ENCODE results near the gene CTNNA3. TPM values are rescaled to one million over a fixed set of nuclear protein-coding genes. Genes with fewer than 3 reads are reported as not detected.

Gene CTNNA3
- polyA plus RNA-seq, 3 donors, result 0.05 to 0.09 TPM; not detected in 1

DNA sequence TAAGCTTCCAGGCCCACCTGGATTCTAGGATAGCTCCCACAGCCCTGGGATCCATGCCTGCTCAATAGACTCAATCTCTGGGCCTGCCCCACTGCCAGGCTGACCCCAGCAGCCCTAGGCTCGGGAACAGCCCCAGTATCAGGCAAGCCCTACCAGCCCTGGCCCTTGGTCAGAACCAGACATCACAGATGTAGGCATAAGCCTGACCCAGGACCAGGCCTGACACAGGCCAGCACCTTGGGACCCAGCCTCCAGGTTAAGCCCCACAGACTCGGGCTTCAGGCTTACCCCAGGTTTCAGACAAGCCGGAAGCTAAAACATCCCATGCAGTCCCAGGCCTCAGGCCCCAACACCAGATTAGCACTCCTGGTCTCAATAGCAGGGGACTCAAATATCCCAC is 1046.4 kb downstream of the CTNNA3 start:
- H3K27ac ChIP-seq (ENCODE audit: low read depth, low read length), result no peak overlapping the region
- WGBS, 3 donors, result 69 to 85% (median 70%) methylated on average over 3 of the region's 3 CpGs

DNA sequence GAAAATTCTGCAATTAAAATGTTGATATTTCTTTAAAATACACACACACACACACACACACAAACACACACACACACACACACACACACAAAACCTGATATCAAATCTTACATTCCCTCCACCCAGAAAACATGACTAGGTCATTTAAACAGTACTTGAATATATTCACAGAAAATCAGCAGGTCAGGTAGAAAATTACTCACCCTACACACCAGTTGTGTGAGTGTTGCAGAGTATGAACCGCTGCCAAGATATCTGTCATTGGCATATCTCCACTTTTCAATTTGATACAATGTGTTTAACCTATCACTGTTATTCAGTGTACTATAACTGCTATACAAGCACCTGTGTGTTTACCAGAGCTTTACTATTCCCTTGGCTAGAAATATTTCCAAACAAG is 1053.8 kb downstream of the CTNNA3 start:
- no peak overlapping the region for H3K27ac ChIP-seq (ENCODE audit: low read depth, low read length)
- WGBS, 3 donors, result 56 to 90% (median 85%) methylated on average over 1 of the region's 1 CpG

DNA sequence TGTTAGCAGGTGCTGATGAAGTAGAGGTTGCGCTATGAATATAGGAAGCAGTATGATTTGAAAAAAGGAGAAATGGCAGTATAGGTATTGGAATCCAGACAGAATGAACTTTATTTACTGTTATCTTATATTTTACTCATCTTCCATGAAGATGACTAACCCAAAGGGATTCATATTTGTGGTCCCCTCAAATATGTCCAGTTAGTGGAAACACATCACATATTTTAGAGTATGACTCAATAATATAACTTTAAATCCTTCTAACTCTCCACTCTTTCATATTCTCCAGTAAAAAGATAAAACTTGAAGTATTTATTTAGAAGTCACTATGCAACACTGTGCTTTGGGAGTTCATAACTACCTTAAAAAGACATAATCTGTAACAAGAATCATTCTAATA is 1056.6 kb downstream of the CTNNA3 start:
- H3K27ac ChIP-seq (ENCODE audit: low read depth, low read length), result no peak overlapping the region
- 42 to 97% (median 46%) methylated on average over 1 of the region's 1 CpG for WGBS, 3 donors

DNA sequence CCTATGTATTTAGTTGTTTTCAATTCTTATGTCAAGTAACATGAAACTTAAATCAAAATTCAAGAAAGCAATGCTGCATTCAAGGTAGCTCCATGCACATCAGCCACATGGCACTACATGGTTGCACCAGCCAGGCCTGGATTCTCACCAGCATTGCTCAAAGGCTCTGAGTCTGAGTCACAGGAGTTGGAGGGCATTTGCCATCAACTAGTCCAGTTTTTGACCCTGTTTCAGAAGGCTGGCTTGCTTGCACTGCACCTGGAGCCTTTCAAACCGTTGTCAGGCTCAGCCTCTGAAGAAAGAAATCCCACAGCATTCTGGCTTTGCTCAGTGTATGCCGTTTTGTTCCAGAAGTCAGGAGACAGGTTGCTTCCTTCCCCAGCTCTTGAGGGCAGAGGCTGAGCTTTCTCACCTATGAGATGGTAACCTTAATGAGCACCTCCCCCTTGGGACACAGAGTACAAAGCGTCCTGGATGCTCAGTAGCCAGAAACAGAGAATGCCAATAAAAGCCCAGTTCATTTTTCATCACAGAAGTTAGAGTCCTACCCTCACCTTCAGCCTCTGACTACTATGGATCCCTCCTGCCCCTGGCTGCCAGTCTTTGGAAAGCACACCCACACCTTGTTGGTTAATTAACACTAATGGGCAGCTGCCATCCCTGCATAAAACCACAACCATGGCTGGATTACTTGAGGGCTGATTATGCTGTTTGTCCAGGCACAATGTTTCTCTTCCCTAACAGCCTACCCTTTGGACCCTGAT is 1058.5 kb downstream of the CTNNA3 start:
- 36 to 49% (median 42%) methylated on average over 3 of the region's 3 CpGs for WGBS, 3 donors
- H3K27ac ChIP-seq (ENCODE audit: low read depth, low read length), result no peak overlapping the region

DNA sequence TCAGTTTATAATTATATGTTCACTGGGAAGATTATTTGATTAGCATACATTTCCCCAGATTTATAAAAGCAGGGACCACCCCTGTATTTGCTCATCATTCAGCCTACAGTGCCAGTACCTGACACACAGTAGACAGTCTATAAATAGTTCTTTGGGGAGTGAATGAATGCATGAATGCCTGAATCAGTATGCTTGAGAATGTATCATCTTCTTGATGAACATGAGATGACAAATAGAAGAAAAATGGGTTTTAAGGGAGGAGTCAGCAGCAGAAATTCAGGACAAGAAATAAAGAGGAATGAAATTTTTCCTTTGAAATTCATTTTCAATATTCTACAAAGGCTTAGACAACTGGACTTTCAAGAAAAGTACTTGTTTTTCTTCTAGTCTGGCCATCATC is 1066.0 kb downstream of the CTNNA3 start:
- no peak overlapping the region for H3K27ac ChIP-seq (ENCODE audit: low read depth, low read length)

DNA sequence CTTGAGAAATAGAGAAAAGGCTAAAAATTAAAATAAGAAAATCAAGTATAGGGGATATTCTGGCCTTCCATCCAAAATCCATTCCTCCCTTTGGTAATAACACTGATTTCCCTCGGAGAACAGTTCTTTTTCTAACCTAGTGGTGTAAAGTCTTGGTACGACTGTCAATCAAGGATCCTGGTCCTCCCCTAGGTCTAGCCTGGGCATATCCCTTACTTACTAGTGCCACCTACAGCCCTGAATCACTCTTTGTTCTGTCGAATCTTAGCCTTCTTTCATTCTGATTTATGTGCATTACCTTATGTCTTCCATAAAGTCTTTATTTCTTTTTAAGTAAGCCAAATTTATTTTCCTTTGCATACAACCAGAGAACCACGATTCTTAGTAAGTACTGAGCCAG is 1068.8 kb downstream of the CTNNA3 start:
- WGBS, 3 donors, result 30 to 39% (median 34%) methylated on average over 4 of the region's 4 CpGs

DNA sequence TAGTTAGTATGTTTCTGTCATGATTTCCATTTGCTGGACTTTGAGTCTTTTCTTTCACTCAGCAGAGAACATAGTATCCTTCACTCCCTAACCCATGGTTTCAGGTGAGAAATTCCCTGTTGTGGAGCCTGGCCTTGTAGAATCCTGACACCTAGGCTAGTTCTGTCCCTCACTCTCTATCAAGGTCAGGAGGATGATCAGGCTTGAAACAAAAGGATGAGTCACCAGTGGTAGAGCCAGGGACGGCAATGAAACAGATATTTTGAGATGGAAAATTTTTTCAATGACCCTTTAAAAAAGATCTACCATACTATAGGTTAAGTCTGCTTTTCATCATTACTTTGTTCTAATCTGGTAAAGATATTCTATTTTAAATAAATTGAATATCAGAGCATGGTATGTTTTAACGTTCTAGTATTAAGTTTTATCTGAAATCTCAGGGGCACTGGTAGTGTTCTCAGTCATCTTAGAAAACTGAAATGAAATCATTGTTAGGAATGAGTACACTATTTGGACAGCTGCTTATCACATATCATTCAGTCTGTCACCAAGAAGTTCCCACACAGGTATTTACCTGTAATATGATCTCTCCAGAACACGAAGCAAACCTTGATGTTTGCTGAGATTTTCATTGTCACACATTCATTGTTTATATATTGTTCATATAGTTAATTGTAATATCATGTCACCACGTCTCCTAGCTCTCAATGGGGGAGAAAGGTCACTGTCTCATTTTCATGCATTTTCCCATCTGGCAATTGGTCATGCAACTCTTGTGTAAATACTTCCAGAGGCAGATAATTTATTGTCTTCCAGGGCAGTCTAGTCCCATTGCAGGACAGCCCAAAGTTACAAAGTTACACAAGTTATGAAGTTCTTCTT is 1070.0 kb downstream of the CTNNA3 start:
- 31 to 45% (median 37%) methylated on average over 4 of the region's 4 CpGs for WGBS, 3 donors
- H3K27ac ChIP-seq (ENCODE audit: low read depth, low read length), result no peak overlapping the region

More for the DNA sequence above, 1068.8 kb downstream of the CTNNA3 start:
- H3K27ac ChIP-seq (ENCODE audit: low read depth, low read length), result no peak overlapping the region

DNA sequence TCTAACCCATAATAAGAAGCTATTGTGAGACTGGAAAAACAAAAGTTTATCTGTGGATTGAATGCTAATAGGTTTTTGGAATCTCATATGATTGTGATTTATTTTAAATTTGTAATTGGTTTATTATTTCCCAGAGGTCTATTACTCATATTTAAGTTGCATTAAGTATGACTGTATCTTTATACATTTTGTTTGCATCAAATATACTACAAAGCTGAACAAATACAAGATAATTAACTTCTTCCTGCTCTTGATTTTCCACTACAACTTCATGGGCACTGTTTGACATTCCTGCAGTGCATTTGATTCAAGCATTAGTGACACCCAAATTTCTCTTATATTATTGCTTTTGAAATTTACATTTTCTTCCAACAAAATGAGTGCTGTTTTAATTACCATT is 1073.9 kb downstream of the CTNNA3 start:
- no peak overlapping the region for H3K27ac ChIP-seq (ENCODE audit: low read depth, low read length)

DNA sequence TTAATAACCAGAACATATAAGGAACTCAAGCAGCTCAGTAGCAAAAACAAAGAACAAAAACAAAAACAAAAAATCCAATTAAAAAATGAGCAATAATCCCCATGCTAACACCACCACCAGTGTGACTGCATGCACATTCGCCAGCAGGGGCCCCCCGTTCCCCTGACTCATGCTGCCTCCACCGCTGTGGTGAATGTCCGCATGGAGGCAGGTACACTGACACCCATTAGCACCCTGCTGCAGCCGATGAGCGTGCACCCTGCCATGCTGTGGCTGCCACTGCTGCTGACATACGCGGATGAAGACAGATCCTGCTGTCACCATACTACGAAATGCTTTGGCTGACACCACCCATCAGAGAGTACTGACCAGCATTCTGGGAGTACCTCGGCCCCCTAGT is 1091.8 kb downstream of the CTNNA3 start:
- H3K27ac ChIP-seq (ENCODE audit: low read depth, low read length), result no peak overlapping the region

DNA sequence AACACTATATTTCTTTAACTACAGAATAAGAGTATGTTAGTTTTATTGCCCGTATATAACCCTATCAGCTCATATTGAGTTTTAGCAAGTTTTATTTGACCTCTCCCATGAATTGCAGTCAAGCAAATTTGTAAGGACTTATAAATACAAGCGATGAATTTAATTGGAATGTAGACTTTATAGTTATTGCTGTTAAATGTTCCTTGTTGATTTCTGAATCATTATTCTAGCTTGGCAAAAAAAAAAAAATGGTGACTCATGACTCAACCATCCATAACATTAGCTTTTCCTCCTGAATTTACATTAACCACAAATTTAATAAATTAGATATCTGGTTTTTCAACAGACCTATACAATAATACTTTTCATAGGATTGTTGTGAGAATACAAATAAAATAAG is 1104.1 kb downstream of the CTNNA3 start:
- no peak overlapping the region for H3K27ac ChIP-seq (ENCODE audit: low read depth, low read length)
- WGBS, 3 donors, result 85 to 96% (median 93%) methylated on average over 2 of the region's 2 CpGs

More for the DNA sequence above, 1091.8 kb downstream of the CTNNA3 start:
- 73 to 94% (median 83%) methylated on average over 10 of the region's 10 CpGs for WGBS, 3 donors

DNA sequence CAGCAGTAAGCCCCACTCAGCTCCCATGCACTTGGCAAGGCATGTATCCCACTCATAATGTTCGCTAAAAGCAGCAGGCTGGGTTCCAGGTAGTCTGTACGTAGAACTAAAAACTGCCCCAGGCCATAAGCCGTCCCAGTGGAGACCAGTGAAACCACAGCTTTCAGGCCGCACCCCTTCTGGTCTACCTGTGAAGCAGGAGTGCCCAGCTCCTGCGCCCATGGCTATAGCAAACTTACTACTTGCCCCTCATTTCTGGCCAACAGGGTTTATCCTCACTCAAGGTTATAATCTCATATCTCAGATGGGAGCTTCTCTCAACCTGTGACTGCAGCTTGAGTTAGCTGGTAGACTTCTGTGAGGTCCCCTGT is 1108.3 kb downstream of the CTNNA3 start:
- H3K27ac ChIP-seq (ENCODE audit: low read depth, low read length), result no peak overlapping the region
- 77 to 93% (median 83%) methylated on average over 5 of the region's 5 CpGs for WGBS, 3 donors

DNA sequence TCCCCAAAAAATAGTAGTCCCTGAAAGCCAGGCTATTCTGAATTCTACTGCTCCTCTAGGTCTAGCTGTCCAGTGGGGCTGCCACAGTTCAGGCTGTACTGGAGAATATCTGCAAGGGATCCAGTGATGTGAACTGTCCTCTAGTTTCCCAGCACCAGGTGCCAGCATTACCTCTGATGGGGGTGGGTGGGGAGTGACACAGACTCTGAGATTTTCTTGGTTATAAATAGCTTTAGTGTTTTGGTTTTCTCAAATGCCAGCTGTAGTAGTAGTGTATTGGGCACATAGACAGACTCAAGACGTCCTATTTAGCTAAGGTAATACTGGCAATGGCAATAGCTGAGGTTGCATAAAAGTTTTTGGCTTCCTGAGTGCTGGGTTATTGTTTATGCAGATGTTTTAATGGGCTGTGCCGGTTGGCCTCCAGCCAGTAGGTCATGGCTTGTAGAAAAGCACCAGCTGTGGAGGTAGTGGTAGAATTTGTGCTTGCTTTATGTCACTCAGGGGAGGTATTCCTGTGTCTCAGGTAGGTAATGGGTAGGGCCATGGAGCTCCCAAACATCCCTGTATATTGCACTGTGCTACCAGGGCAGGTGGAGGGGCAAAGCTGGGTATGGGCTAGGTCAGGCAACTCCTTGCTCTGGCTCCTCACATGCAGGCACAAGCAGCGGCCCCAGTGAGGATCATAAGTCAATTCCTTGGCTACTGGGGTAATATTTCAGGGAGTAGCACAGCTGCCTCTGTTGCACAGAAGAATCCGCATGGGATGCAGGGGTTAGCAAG is 1108.9 kb downstream of the CTNNA3 start:
- 62 to 79% (median 66%) methylated on average over 4 of the region's 4 CpGs for WGBS, 3 donors
- H3K27ac ChIP-seq (ENCODE audit: low read depth, low read length), result no peak overlapping the region

DNA sequence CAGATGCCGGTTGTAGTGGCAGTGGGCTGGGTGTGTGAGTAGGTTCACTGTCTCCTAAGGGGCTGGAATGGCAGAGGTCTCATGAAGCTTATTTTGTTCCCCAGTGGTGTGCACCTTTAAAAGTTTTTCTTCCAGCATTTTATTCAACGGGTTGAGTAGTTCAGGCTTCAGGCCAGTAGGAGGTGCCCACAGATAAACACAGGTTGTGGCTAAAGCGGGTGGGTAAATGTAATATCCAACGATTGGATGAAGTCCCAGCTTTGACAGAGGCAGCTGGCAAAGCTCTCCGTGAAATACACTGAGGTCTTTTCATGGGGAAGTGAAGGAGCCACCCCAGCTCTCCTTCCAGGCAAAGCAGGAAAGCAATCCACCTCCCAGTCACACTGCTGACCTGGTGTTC is 1109.9 kb downstream of the CTNNA3 start:
- no peak overlapping the region for H3K27ac ChIP-seq (ENCODE audit: low read depth, low read length)
- 30 to 37% (median 33%) methylated on average over 5 of the region's 5 CpGs for WGBS, 3 donors

DNA sequence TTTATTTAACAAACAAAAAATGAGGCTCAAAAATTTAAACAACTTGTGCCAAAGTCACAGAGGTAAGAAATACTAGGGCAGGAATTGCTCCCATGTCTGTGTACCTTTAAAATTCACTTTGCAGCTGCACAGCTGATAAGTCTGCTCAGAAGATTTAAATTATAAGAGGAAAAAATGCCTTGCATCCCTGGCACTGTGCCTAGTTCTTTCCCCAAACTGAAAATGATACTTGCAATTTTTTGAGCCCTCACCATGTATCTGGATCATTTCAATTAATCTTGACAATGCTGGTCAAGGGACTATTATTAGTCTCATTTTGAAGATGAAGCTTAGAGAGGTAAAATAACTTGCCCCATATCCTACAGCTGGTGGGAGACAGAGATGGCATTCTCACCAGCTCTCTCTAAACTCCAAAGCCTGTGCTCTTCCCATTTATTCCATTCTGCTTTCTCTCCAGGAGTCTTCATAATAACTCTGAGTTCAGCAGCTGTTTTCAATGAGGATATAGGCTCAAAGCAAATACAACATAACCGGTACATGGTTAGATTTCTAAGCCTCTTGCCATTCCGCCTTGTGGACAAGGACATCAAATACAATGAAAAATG is 1120.6 kb downstream of the CTNNA3 start:
- WGBS, 3 donors, result 47 to 71% (median 58%) methylated on average over 2 of the region's 2 CpGs

DNA sequence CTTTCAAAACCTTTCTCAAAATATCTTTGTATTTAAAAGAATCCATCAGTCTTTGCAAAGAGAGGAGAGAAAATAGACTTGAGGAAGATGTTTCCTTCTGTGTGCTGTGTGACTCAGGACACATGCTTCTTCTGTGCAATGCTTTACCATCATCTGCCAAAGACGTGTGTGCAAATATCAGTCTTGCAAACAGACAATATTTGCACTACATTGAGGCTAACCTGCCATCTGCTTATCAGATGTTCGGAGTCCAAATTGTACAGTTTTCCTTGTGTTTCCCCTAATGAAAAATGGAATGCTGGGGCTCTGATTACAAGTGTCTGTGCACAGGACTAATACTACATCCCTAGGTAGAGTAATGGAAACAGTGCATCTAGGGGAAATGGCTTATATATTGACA is 1123.3 kb downstream of the CTNNA3 start:
- no peak overlapping the region for H3K27ac ChIP-seq (ENCODE audit: low read depth, low read length)
- WGBS, 3 donors, result 28 to 78% (median 75%) methylated on average over 2 of the region's 2 CpGs

More for the DNA sequence above, 1120.6 kb downstream of the CTNNA3 start:
- H3K27ac ChIP-seq (ENCODE audit: low read depth, low read length), result no peak overlapping the region

DNA sequence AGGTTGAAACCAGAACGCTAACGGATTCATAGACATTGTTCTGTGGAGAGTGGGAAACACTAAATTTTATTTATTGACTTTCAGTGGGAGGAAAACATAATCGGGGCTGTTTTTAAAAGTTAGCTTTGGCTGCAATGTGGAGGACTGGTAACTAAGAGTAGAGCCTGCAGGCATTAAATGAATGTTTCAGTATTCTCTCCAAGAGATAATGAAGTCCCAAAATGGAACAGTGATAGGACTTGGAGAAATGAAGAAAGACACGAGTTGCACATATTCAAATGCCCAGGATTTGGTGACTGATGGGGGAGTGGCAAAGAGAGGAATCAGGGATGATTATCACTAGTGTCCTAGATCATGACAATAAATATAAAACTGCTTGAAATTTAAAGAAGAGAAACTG is 1130.0 kb downstream of the CTNNA3 start:
- no peak overlapping the region for H3K27ac ChIP-seq (ENCODE audit: low read depth, low read length)
- WGBS, 3 donors, result 48 to 77% (median 54%) methylated on average over 4 of the region's 4 CpGs

DNA sequence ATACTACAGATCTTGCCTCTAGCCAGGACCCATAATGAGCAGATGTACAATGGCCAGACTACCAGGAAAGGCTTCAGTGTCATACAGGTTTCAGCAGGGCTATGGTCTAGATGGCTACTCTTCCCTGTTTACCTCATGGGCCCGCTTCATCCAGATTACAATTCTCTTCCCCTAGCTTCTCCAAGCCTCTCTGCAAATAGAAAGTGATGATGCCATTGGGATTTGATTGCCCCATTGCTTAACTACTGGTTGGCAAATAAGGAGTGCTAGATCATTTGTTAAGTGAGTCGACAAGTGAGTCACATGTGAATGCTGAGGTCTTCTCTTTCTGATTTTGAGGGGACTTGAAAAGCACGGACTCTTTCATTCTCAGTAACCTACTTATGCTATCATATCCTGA is 1131.7 kb downstream of the CTNNA3 start:
- 44 to 57% (median 54%) methylated on average over 3 of the region's 3 CpGs for whole genome bisulfite sequencing, 3 donors
- H3K27ac ChIP-seq (ENCODE audit: low read depth, low read length), result no peak overlapping the region

DNA sequence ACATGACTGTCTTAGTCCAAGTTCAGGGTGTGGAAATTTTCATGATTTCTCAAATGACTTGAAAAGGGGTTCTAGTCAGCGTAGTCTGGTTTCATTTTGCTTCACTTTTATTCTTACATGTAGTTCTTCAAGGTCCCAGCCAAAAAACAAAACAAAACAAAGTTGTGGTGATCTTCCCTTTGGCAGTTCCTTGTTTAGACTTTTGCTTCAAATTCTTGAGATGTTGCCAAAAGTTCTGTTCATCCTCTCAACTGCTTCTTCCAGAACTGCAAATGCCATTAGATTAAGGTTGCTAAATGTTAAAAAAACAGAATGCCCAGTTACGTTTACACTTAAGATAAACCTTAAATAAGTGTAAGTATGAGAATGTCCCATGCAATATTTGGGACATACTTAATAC is 1140.9 kb downstream of the CTNNA3 start:
- no peak overlapping the region for H3K27ac ChIP-seq (ENCODE audit: low read depth, low read length)

DNA sequence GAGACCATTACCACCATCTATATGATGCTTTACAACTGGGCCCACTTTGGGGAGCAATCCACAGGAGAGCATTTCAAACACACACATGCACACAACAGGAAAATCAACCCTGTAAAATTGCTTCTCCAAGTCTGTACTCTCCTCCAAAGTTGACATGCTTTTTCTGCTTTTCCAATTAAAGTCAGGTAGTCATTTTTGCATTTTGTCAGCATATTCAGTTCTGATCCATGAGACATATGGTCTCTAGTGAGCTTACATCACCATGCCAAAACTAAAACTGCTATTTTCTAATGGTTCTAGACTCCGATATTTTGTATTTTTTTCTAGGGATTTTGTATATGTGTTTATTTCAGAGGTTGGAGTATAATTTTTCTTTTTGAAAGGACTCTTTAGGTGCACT is 1143.7 kb downstream of the CTNNA3 start:
- H3K27ac ChIP-seq (ENCODE audit: low read depth, low read length), result no peak overlapping the region
- WGBS, 3 donors, result 90 to 98% (median 95%) methylated on average over 1 of the region's 1 CpG

More for the DNA sequence above, 1140.9 kb downstream of the CTNNA3 start:
- WGBS, 3 donors, result 42 to 67% (median 48%) methylated on average over 2 of the region's 2 CpGs

All from adipose tissue (tissue), 3 donors.